Measurements from ENCODE around the gene C11orf21. TPM values are rescaled to one million over a fixed set of nuclear protein-coding genes. Genes with fewer than 3 reads are reported as not detected.
A peak's percentile ranks its signal among the peaks of the same experiment; 100 is the strongest.

C11orf21 gene
- total and polyA plus RNA-seq, 2 experiments from 2014 or later: not detected

GRCh38 chr11:2328656-2329354 is 27.1 kb upstream of the C11orf21 start:
- in situ Hi-C loops (cut with MboI): no loop called here

GRCh38 chr11:2328021-2328420 is 26.3 kb upstream of the C11orf21 start:
- 0 out of 2 replicates have a peak, but pooled peaks cover 3% of the 10 kb centered on the region for H3K4me1 ChIP-seq (ENCODE audit: insufficient read depth)
- WGBS, 2 experiments (ENCODE audit: low coverage in 1 of 2, low lambda C conversion rate in 2 of 2, missing lambda C conversion rate in 2 of 2): 80% methylated on average over 11 of the region's 11 CpGs
- H3K9me3 ChIP-seq (ENCODE audit: low read depth): no peaks in the 10 kb centered on the region
- H3F3A ChIP-seq (ENCODE audit: insufficient read depth): no peaks in the 10 kb centered on the region
- no peak for DNase-seq
- TF ChIP-seq EZH2phosphoT487 (IDR thresholded peaks at IDR 0.05; ENCODE audit: insufficient read depth, low read depth): no peak
- TF ChIP-seq EZH2 (IDR thresholded peaks at IDR 0.05; ENCODE audit: insufficient read depth, poor library complexity, severe bottlenecking): no peak
- no peak overlapping the region for H3K4me2 ChIP-seq (ENCODE audit: unreplicated experiment)
- no peaks in the 10 kb centered on the region for H4K20me1 ChIP-seq (ENCODE audit: insufficient read depth)
- in situ Hi-C loops (cut with MboI): no loop called here
- no peaks in the 10 kb centered on the region for H3K27me3 ChIP-seq (replicated peaks; ENCODE audit: insufficient read depth)
- H3K4me3 ChIP-seq: no peak overlapping the region
- H3K9me2 ChIP-seq (ENCODE audit: insufficient read depth): no peaks in the 10 kb centered on the region
- no peak overlapping the region for H2AFZ ChIP-seq
- H3K79me2 ChIP-seq (ENCODE audit: insufficient read depth): no peaks in the 10 kb centered on the region
- no peak overlapping the region for H3K27ac ChIP-seq
- H3K9ac ChIP-seq: no peak overlapping the region
- no peaks in the 10 kb centered on the region for H3K36me3 ChIP-seq (ENCODE audit: low read depth)

More at GRCh38 chr11:2328656-2329354, 27.1 kb upstream of the C11orf21 start:
- no peaks in the 10 kb centered on the region for H3K36me3 ChIP-seq (ENCODE audit: low read depth)
- H3K27me3 ChIP-seq (replicated peaks; ENCODE audit: insufficient read depth): no peaks in the 10 kb centered on the region
- no peak overlapping the region for H3K4me3 ChIP-seq
- TF ChIP-seq EZH2phosphoT487 (IDR thresholded peaks at IDR 0.05; ENCODE audit: insufficient read depth, low read depth) (no peak), EZH2 (IDR thresholded peaks at IDR 0.05; ENCODE audit: insufficient read depth, poor library complexity, severe bottlenecking) (no peak)
- no peak overlapping the region for H3K9ac ChIP-seq
- 0 out of 2 replicates have a peak, but pooled peaks cover 3% of the 10 kb centered on the region for H3K4me1 ChIP-seq (ENCODE audit: insufficient read depth)
- H3K9me3 ChIP-seq (ENCODE audit: low read depth): no peaks in the 10 kb centered on the region
- DNase-seq: no peak
- no peaks in the 10 kb centered on the region for H3F3A ChIP-seq (ENCODE audit: insufficient read depth)
- no peaks in the 10 kb centered on the region for H3K9me2 ChIP-seq (ENCODE audit: insufficient read depth)
- H3K79me2 ChIP-seq (ENCODE audit: insufficient read depth): no peaks in the 10 kb centered on the region
- H3K4me2 ChIP-seq (ENCODE audit: unreplicated experiment): no peak overlapping the region
- no peak overlapping the region for H3K27ac ChIP-seq
- WGBS, 2 experiments (ENCODE audit: low coverage in 1 of 2, low lambda C conversion rate in 2 of 2, missing lambda C conversion rate in 2 of 2): 81 to 82% methylated on average over 15 of the region's 15 CpGs
- H2AFZ ChIP-seq: no peak overlapping the region
- H4K20me1 ChIP-seq (ENCODE audit: insufficient read depth): no peaks in the 10 kb centered on the region

GRCh38 chr11:2327032-2327431 is 25.3 kb upstream of the C11orf21 start:
- Histone ChIP-seq H4K20me1 (ENCODE audit: insufficient read depth) (no peaks in the 10 kb centered on the region), H3K4me2 (ENCODE audit: unreplicated experiment) (no peak overlapping the region), H3K9ac (no peak overlapping the region), H3K4me1 (ENCODE audit: insufficient read depth) (0 out of 2 replicates have a peak, but pooled peaks cover 3% of the 10 kb centered on the region), H3K27me3 (replicated peaks; ENCODE audit: insufficient read depth) (no peaks in the 10 kb centered on the region), H3K79me2 (ENCODE audit: insufficient read depth) (no peaks in the 10 kb centered on the region), H3K4me3 (no peak overlapping the region), H3K36me3 (ENCODE audit: low read depth) (no peaks in the 10 kb centered on the region), H3K27ac (no peak overlapping the region), H3K9me2 (ENCODE audit: insufficient read depth) (no peaks in the 10 kb centered on the region), H3K9me3 (ENCODE audit: low read depth) (no peaks in the 10 kb centered on the region), H3F3A (ENCODE audit: insufficient read depth) (no peaks in the 10 kb centered on the region), H2AFZ (no peak overlapping the region)
- WGBS, 2 experiments (ENCODE audit: low coverage in 1 of 2, low lambda C conversion rate in 2 of 2, missing lambda C conversion rate in 2 of 2): 69 to 70% methylated on average over 11 of the region's 11 CpGs
- in situ Hi-C loops (cut with MboI): no loop called here
- DNase-seq: no peak
- no peak for TF ChIP-seq EZH2 (IDR thresholded peaks at IDR 0.05; ENCODE audit: insufficient read depth, poor library complexity, severe bottlenecking)
- no peak for TF ChIP-seq EZH2phosphoT487 (IDR thresholded peaks at IDR 0.05; ENCODE audit: insufficient read depth, low read depth)

DNA sequence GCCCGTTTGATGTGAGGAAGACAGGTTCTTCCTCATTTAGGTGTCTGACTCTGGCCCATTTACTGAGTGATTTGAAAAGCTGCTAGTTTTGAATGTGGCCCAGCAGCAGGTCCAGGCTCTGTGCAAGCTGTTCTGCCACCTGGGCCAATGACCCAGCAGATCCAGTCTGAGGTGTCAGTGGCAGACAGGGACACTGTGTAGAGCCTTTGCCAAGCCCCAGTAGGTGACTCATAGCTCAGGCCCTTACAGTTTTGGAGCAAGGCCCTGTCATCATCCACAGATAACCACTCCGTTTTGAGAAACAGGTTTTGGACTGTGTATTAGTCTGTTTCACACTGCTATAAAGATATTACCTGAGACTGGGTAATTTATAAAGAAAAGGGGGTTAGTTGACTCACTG is 24.0 kb upstream of the C11orf21 start:
- no peaks in the 10 kb centered on the region for H3K79me2 ChIP-seq (ENCODE audit: insufficient read depth)
- H3K4me3 ChIP-seq: no peak overlapping the region
- no peak overlapping the region for H3K27ac ChIP-seq
- no peaks in the 10 kb centered on the region for H3K9me3 ChIP-seq (ENCODE audit: low read depth)
- H2AFZ ChIP-seq: no peak overlapping the region
- H3K9me2 ChIP-seq (ENCODE audit: insufficient read depth): no peaks in the 10 kb centered on the region
- H3F3A ChIP-seq (ENCODE audit: insufficient read depth): no peaks in the 10 kb centered on the region
- 36 to 41% methylated on average over 2 of the region's 2 CpGs for WGBS, 2 experiments (ENCODE audit: low coverage in 1 of 2, low lambda C conversion rate in 2 of 2, missing lambda C conversion rate in 2 of 2)
- no peak for TF ChIP-seq EZH2 (IDR thresholded peaks at IDR 0.05; ENCODE audit: insufficient read depth, poor library complexity, severe bottlenecking)
- TF ChIP-seq EZH2phosphoT487 (IDR thresholded peaks at IDR 0.05; ENCODE audit: insufficient read depth, low read depth): no peak
- H3K4me2 ChIP-seq (ENCODE audit: unreplicated experiment): no peak overlapping the region
- in situ Hi-C loops (cut with MboI): no loop called here
- peak; percentile 73 for DNase-seq
- H4K20me1 ChIP-seq (ENCODE audit: insufficient read depth): no peaks in the 10 kb centered on the region
- H3K36me3 ChIP-seq (ENCODE audit: low read depth): no peaks in the 10 kb centered on the region
- no peak overlapping the region for H3K9ac ChIP-seq
- H3K4me1 ChIP-seq (ENCODE audit: insufficient read depth): 0 out of 2 replicates have a peak, but pooled peaks cover 3% of the 10 kb centered on the region
- no peaks in the 10 kb centered on the region for H3K27me3 ChIP-seq (replicated peaks; ENCODE audit: insufficient read depth)

Data from GM23248 (cell line).